Karpas-422 (cell line): Measurements from ENCODE around the gene CREB5. TPM values are rescaled to one million over a fixed set of nuclear protein-coding genes. Genes with fewer than 3 reads are reported as not detected.

Experiments used
- DNase-seq: peaks from one replicate; pipeline ENCODE4 v3.0.0-alpha.2; 2015
- H2AFZ ChIP-seq: fragments of 200-600 bp; sonication (generic); 2 replicates; pipeline ENCODE4 v1.6.1; 2014; ENCODE audit warnings: antibody characterized with exemption, low read length, mixed read lengths
- H3K27ac ChIP-seq: fragments of 200-600 bp; sonication (generic); 2 replicates; pipeline ENCODE4 v1.5.1; 2014; ENCODE audit warnings: mild to moderate bottlenecking, low read length, moderate library complexity
- H3K27me3 ChIP-seq: fragments of 200-600 bp; sonication (generic); 2 replicates; pipeline ENCODE4 v1.6.1; 2014; ENCODE audit warnings: low read length, mixed read lengths
- H3K36me3 ChIP-seq: fragments of 200-600 bp; sonication (generic); 2 replicates; pipeline ENCODE4 v1.6.1; 2014; ENCODE audit warnings: low read length, mixed read lengths; ENCODE audit not compliant: insufficient read depth
- H3K4me1 ChIP-seq: fragments of 200-600 bp; sonication (generic); 2 replicates; pipeline ENCODE4 v1.6.1; 2014; ENCODE audit warnings: mild to moderate bottlenecking, low read length, mixed read lengths
- H3K4me2 ChIP-seq: fragments of 200-600 bp; sonication (generic); 2 replicates; pipeline ENCODE4 v1.6.1; 2014; ENCODE audit warnings: low read length, low read depth, mild to moderate bottlenecking; ENCODE audit not compliant: poor library complexity, severe bottlenecking
- H3K4me3 ChIP-seq: fragments of 200-600 bp; sonication (generic); 2 replicates; pipeline ENCODE4 v1.5.1; 2014; ENCODE audit warnings: mild to moderate bottlenecking, antibody characterized with exemption, low read length, mixed read lengths
- H3K79me2 ChIP-seq: fragments of 200-600 bp; sonication (generic); 2 replicates; pipeline ENCODE4 v1.6.1; 2014; ENCODE audit warnings: mild to moderate bottlenecking, low read length, mixed read lengths
- H3K9ac ChIP-seq: fragments of 200-600 bp; sonication (generic); 2 replicates; pipeline ENCODE4 v1.6.0; 2014; ENCODE audit warnings: low read length
- H3K9me2 ChIP-seq: fragments of 200-600 bp; sonication (generic), shearing (Covaris generic); replicated peaks from 2 replicates; pipeline ENCODE4 v1.6.0; 2014; ENCODE audit warnings: mild to moderate bottlenecking, low read length, moderate library complexity; ENCODE audit not compliant: insufficient read depth
- H3K9me3 ChIP-seq: fragments of 300-700, 200-600 bp; sonication (generic); 2 replicates; pipeline ENCODE4 v1.6.1; 2014; ENCODE audit warnings: low read length, mixed read lengths
- H4K20me1 ChIP-seq: fragments of 200-600 bp; sonication (generic); 2 replicates; pipeline ENCODE4 v1.6.1; 2014; ENCODE audit warnings: mild to moderate bottlenecking, antibody characterized with exemption, low read length, low read depth; ENCODE audit not compliant: insufficient read depth
- total RNA-seq: library from RNA; depleted of rRNA; stranded (reverse); fragments of >200 nt; shearing (Covaris generic); gene quantifications from 2 replicates; pipeline ENCODE4 v1.2.3, GENCODE V29; 2014; ENCODE audit warnings: low replicate concordance

Gene CREB5
- total RNA-seq, 1 experiment from 2014 or later, result 52.1 TPM

- Histone ChIP-seq H3K9ac (peak overlapping the region; percentile 88), H3K27ac (peak overlapping the region; percentile 97), H3K9me3 (no peaks in the 10 kb centered on the region), H3K36me3 (peaks cover 12% of the 10 kb centered on the region; the same call in 1 of the 2 replicates), H3K9me2 (no peaks in the 10 kb centered on the region), H2AFZ (no peak overlapping the region), H3K27me3 (no peaks in the 10 kb centered on the region), H3K79me2 (peaks cover 24% of the 10 kb centered on the region), H3K4me2 (peak overlapping the region; percentile 86), H4K20me1 (peaks cover 24% of the 10 kb centered on the region; the same call in 1 of the 2 replicates), H3K4me3 (peak overlapping the region; percentile 78), H3K4me1 (peaks cover 87% of the 10 kb centered on the region)
- DNase-seq, result peak; percentile 85
Observed at GRCh38 chr7:28572321-28573058, 160.2 kb downstream of the CREB5 start.

- Histone ChIP-seq H3K27me3 (no peaks in the 10 kb centered on the region), H3K4me2 (peak overlapping the region; percentile 86), H2AFZ (no peak overlapping the region), H4K20me1 (peaks cover 29% of the 10 kb centered on the region; the same call in 1 of the 2 replicates), H3K9me3 (no peaks in the 10 kb centered on the region), H3K9ac (peak overlapping the region; percentile 88), H3K36me3 (peaks cover 14% of the 10 kb centered on the region), H3K4me3 (peak overlapping the region; percentile 78), H3K4me1 (peaks cover 87% of the 10 kb centered on the region), H3K9me2 (no peaks in the 10 kb centered on the region), H3K27ac (peak overlapping the region; percentile 97), H3K79me2 (peaks cover 26% of the 10 kb centered on the region)
- peak; percentile 86 for DNase-seq
Observed at GRCh38 chr7:28573059-28573553, 160.8 kb downstream of the CREB5 start.

GRCh38 chr7:28573651-28574301, 161.5 kb downstream of the CREB5 start:
- DNase-seq, result peak; percentile 84
- Histone ChIP-seq H3K36me3 (peaks cover 16% of the 10 kb centered on the region), H3K9ac (peak overlapping the region; percentile 88), H4K20me1 (peaks cover 32% of the 10 kb centered on the region; the same call in 1 of the 2 replicates), H2AFZ (no peak overlapping the region), H3K4me2 (peak overlapping the region; percentile 86), H3K79me2 (peaks cover 28% of the 10 kb centered on the region), H3K4me1 (peaks cover 81% of the 10 kb centered on the region), H3K4me3 (peak overlapping the region; percentile 78), H3K9me3 (no peaks in the 10 kb centered on the region), H3K27ac (peak overlapping the region; percentile 97), H3K9me2 (no peaks in the 10 kb centered on the region), H3K27me3 (no peaks in the 10 kb centered on the region)

GRCh38 chr7:28575241-28575643, 162.9 kb downstream of the CREB5 start:
- Histone ChIP-seq H4K20me1 (peaks cover 42% of the 10 kb centered on the region), H3K9me2 (no peaks in the 10 kb centered on the region), H3K9ac (no peak overlapping the region), H3K79me2 (peaks cover 28% of the 10 kb centered on the region), H3K9me3 (no peaks in the 10 kb centered on the region), H3K4me1 (peaks cover 67% of the 10 kb centered on the region), H3K27ac (no peak overlapping the region), H2AFZ (no peak overlapping the region), H3K36me3 (peaks cover 19% of the 10 kb centered on the region), H3K4me3 (no peak overlapping the region), H3K4me2 (peak overlapping the region; percentile 86), H3K27me3 (no peaks in the 10 kb centered on the region)
- no peak for DNase-seq

GRCh38 chr7:28576656-28577055, 164.3 kb downstream of the CREB5 start:
- DNase-seq, result no peak
- H3K4me2 ChIP-seq, result no peak overlapping the region
- no peaks in the 10 kb centered on the region for H3K27me3 ChIP-seq
- H4K20me1 ChIP-seq, result peaks cover 49% of the 10 kb centered on the region
- no peaks in the 10 kb centered on the region for H3K9me3 ChIP-seq
- peaks cover 53% of the 10 kb centered on the region for H3K4me1 ChIP-seq
- no peak overlapping the region for H3K27ac ChIP-seq
- no peak overlapping the region for H3K9ac ChIP-seq
- no peak overlapping the region for H2AFZ ChIP-seq
- H3K36me3 ChIP-seq, result peaks cover 19% of the 10 kb centered on the region
- H3K79me2 ChIP-seq, result peaks cover 15% of the 10 kb centered on the region
- no peak overlapping the region for H3K4me3 ChIP-seq
- no peaks in the 10 kb centered on the region for H3K9me2 ChIP-seq

GRCh38 chr7:28579571-28579970, 167.3 kb downstream of the CREB5 start:
- Histone ChIP-seq H3K4me2 (no peak overlapping the region), H3K36me3 (peaks cover 19% of the 10 kb centered on the region), H4K20me1 (peaks cover 64% of the 10 kb centered on the region), H3K79me2 (peaks cover 13% of the 10 kb centered on the region; the same call in 1 of the 2 replicates), H3K4me3 (no peak overlapping the region), H3K9ac (no peak overlapping the region), H2AFZ (no peak overlapping the region), H3K9me3 (no peaks in the 10 kb centered on the region), H3K4me1 (peaks cover 23% of the 10 kb centered on the region), H3K27me3 (no peaks in the 10 kb centered on the region), H3K27ac (no peak overlapping the region), H3K9me2 (no peaks in the 10 kb centered on the region)
- DNase-seq, result no peak

GRCh38 chr7:28580665-28581064, 168.3 kb downstream of the CREB5 start:
- Histone ChIP-seq H3K9me3 (no peaks in the 10 kb centered on the region), H3K36me3 (peaks cover 16% of the 10 kb centered on the region), H3K4me1 (peaks cover 14% of the 10 kb centered on the region), H3K27ac (no peak overlapping the region), H3K9me2 (no peaks in the 10 kb centered on the region), H3K79me2 (peaks cover 7% of the 10 kb centered on the region; the same call in 1 of the 2 replicates), H3K4me3 (no peak overlapping the region), H2AFZ (no peak overlapping the region), H3K4me2 (no peak overlapping the region), H3K9ac (no peak overlapping the region), H3K27me3 (no peaks in the 10 kb centered on the region), H4K20me1 (peaks cover 65% of the 10 kb centered on the region)
- DNase-seq, result no peak

- no peak for DNase-seq
- Histone ChIP-seq H3K9ac (no peak overlapping the region), H3K4me3 (no peak overlapping the region), H3K36me3 (peaks cover 16% of the 10 kb centered on the region), H3K9me3 (no peaks in the 10 kb centered on the region), H3K79me2 (peaks cover 4% of the 10 kb centered on the region; the same call in 1 of the 2 replicates), H2AFZ (no peak overlapping the region), H3K27me3 (no peaks in the 10 kb centered on the region), H4K20me1 (peaks cover 64% of the 10 kb centered on the region), H3K27ac (no peak overlapping the region), H3K9me2 (no peaks in the 10 kb centered on the region), H3K4me2 (no peak overlapping the region), H3K4me1 (peaks cover 8% of the 10 kb centered on the region)
Observed at GRCh38 chr7:28581351-28581750, 169.0 kb downstream of the CREB5 start.
